ENCODE data around the gene CD63.

Gene CD63

DNA sequence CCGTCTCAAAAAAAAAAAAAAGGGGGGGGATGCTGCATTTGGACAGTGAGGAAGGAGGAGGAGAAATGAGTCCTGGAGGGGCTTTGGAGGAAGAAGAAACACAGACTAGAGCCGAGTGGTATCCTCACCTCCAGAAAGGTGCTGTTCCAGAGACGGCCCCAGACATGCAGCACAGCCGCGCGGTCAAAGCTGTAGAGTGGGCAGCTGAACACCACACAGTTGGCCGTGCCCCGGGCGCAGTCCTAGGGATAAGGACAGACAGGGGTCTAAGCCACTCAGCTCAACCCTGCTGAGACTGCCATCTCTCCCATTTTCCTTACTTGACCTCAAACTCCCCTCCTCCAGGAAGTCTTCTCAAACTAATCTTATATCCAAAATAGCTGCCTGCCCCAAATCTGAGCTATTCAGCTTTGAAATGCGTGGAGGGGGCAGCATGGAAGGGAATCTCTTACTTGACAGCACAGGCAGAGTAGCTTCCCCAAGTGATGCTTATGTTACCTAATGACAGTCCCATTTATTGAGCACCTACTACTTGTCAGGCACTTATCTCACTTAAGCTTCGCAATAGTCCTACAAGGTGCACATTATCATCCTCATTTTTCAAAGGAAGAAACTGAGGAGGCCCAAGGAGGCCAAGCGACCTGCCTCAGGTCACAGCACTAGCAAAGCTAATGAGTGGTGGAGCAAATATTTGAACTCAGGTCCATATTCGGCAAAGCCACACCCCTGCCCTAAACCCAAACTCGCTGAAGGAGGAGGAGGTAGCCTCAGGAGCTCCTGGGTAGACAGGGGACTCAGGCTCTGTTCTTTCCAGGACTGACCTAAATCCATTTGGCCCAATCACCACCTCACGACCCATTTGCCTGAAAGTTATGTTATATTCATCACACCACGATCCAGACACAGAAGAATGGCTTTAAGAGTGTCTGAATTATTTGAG is 39.8 kb downstream of the CD63 start:
- Histone ChIP-seq H3K36me3 (ENCODE audit: control insufficient read depth, low read depth, low read length) (peaks cover 7% of the 10 kb centered on the region), H3K4me3 (ENCODE audit: low read length) (no peak overlapping the region), H3K4me1 (ENCODE audit: control insufficient read depth, low read depth, low read length) (no peaks in the 10 kb centered on the region), H3K27ac (ENCODE audit: low read length) (no peak overlapping the region), H3K9ac (ENCODE audit: low read length) (no peak overlapping the region), H3K27me3 (ENCODE audit: control insufficient read depth, insufficient read depth, low read length) (no peaks in the 10 kb centered on the region), H3K9me3 (ENCODE audit: control insufficient read depth, low read depth, low read length) (no peaks in the 10 kb centered on the region)

DNA sequence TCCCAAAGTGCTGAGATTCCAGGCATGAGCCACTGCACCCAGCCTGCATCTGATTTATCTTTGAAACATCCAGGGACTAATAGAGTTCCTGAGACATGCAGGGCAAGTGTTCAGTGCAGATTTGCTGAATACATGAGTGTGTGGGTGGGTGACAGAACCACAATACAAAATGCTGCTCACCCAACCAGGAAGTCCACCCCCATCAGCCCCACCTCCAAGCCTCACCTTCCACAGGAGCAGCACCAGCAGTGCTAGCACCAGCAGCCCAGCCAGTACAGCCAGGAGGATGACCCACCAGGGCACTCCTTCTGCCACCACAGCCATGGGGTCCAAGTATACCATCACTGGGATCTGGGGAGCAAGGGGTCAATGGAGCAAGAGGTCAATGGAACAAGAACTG is 41.1 kb downstream of the CD63 start:
- H3K4me1 ChIP-seq (ENCODE audit: control insufficient read depth, low read depth, low read length) = no peaks in the 10 kb centered on the region
- no peak overlapping the region for H3K27ac ChIP-seq (ENCODE audit: low read length)
- H3K27me3 ChIP-seq (ENCODE audit: control insufficient read depth, insufficient read depth, low read length) = no peaks in the 10 kb centered on the region
- H3K9me3 ChIP-seq (ENCODE audit: control insufficient read depth, low read depth, low read length) = no peaks in the 10 kb centered on the region
- H3K9ac ChIP-seq (ENCODE audit: low read length) = no peak overlapping the region
- H3K4me3 ChIP-seq (ENCODE audit: low read length) = no peak overlapping the region
- H3K36me3 ChIP-seq (ENCODE audit: control insufficient read depth, low read depth, low read length) = peaks cover 7% of the 10 kb centered on the region

DNA sequence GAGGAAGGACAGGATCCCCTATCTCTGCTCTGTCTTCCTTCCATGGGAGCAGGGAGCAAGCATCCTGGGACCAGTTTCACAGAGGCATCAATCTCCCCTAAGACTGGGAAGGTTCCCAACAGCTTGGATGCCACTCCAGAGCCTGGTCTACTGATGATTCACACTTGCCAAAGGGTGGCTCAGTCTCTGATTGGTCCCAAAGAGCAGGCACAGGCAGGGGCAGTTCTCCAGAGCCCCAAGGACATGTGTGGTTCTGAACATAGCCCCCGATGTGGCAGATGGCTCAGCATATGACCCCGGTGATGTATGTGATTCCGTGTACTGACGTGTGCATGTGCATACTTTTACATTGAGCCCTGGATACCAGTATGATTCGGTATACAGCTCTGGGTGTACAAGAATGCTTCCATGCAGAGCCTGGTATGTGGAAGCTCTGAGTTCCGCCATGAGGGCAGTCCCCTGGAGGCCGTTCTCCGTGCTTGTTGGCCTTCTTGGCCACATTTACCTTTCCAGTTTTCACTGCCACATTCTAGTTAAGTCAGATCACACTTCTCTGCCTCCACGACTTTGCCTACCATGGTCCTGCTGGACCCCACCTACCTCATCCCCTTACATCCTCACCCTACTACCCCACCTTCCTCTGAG is 42.3 kb downstream of the CD63 start:
- Histone ChIP-seq H3K4me1 (ENCODE audit: control insufficient read depth, low read depth, low read length) (peaks cover 6% of the 10 kb centered on the region), H3K9me3 (ENCODE audit: control insufficient read depth, low read depth, low read length) (no peaks in the 10 kb centered on the region), H3K36me3 (ENCODE audit: control insufficient read depth, low read depth, low read length) (peaks cover 7% of the 10 kb centered on the region), H3K4me3 (ENCODE audit: low read length) (no peak overlapping the region), H3K9ac (ENCODE audit: low read length) (no peak overlapping the region), H3K27me3 (ENCODE audit: control insufficient read depth, insufficient read depth, low read length) (no peaks in the 10 kb centered on the region), H3K27ac (ENCODE audit: low read length) (no peak overlapping the region)

DNA sequence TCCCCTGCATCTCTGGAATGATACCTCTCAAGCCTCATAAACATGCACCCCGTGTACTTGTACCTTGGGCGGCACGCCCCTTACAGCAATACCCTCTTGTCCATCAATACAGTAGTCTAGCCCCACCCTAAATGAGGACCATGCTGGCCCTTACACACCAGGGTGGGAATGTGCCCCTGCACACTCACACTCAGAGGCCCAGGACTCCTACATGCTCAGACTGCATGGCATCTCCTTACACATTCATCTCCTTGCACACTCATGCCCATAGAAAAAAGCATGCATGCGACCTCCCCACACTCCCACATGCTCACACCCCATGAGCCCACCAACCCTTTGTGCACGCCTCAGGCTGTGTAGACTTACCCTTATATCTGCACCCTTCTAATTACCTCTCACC is 43.1 kb downstream of the CD63 start:
- no peaks in the 10 kb centered on the region for H3K9me3 ChIP-seq (ENCODE audit: control insufficient read depth, low read depth, low read length)
- no peak overlapping the region for H3K4me3 ChIP-seq (ENCODE audit: low read length)
- no peak overlapping the region for H3K9ac ChIP-seq (ENCODE audit: low read length)
- H3K27ac ChIP-seq (ENCODE audit: low read length) = no peak overlapping the region
- H3K27me3 ChIP-seq (ENCODE audit: control insufficient read depth, insufficient read depth, low read length) = no peaks in the 10 kb centered on the region
- peaks cover 11% of the 10 kb centered on the region for H3K4me1 ChIP-seq (ENCODE audit: control insufficient read depth, low read depth, low read length)
- peaks cover 7% of the 10 kb centered on the region for H3K36me3 ChIP-seq (ENCODE audit: control insufficient read depth, low read depth, low read length)

DNA sequence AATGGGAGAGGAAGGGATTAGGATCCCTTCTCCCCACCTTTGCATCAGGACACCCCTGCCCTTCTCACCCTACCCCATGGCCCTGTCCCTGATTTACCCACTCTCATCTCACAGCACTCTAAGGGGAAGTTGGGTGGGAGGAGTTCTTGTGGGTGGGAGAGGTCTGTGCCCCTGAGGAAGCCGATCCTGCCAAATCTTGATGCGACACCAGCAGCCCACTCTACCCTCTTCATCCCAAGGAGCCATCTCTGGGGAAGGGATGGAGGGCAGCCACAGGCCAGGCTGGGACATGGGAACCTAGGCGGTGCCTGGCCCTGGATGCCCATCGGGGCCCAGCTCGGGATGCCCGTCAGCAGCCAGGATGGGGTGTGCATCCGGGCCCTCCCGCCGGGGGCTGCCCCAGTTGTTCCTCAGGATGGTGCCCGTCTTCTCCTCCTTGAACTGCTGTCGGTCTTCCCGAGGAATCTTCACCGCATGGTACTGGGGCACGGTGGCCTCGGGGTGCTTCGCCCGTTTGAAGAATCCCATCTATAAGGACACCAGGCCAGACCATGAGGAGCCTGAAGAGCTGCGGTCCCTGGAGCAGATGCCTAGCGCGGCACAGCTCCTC is 43.9 kb downstream of the CD63 start:
- no peak overlapping the region for H3K27ac ChIP-seq (ENCODE audit: low read length)
- peaks cover 7% of the 10 kb centered on the region for H3K36me3 ChIP-seq (ENCODE audit: control insufficient read depth, low read depth, low read length)
- H3K9me3 ChIP-seq (ENCODE audit: control insufficient read depth, low read depth, low read length) = no peaks in the 10 kb centered on the region
- H3K4me3 ChIP-seq (ENCODE audit: low read length) = no peak overlapping the region
- no peaks in the 10 kb centered on the region for H3K27me3 ChIP-seq (ENCODE audit: control insufficient read depth, insufficient read depth, low read length)
- peaks cover 11% of the 10 kb centered on the region for H3K4me1 ChIP-seq (ENCODE audit: control insufficient read depth, low read depth, low read length)
- no peak overlapping the region for H3K9ac ChIP-seq (ENCODE audit: low read length)

DNA sequence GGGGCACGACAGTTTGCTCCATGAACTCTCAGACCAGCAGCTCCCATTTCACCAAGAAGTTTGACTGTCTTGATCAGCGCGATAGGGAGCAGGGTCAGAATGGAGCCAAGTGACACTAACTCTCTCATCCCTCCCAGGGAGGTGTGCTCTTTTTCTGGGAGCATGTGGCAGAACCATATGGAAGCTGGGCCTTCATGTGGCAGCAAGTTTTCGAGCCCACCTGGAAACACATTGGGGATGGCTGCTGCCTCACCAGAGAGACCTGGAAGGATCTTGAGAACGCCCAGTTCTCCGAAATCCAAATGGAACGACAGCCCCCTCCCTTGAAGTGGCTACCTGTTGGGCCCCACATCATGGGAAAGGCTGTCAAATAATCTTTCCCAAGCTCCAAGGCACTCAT is 45.1 kb downstream of the CD63 start:
- Histone ChIP-seq H3K4me1 (ENCODE audit: control insufficient read depth, low read depth, low read length) (peaks cover 11% of the 10 kb centered on the region), H3K9ac (ENCODE audit: low read length) (no peak overlapping the region), H3K9me3 (ENCODE audit: control insufficient read depth, low read depth, low read length) (no peaks in the 10 kb centered on the region), H3K27ac (ENCODE audit: low read length) (no peak overlapping the region), H3K4me3 (ENCODE audit: low read length) (no peak overlapping the region), H3K27me3 (ENCODE audit: control insufficient read depth, insufficient read depth, low read length) (no peaks in the 10 kb centered on the region), H3K36me3 (ENCODE audit: control insufficient read depth, low read depth, low read length) (peaks cover 7% of the 10 kb centered on the region)

DNA sequence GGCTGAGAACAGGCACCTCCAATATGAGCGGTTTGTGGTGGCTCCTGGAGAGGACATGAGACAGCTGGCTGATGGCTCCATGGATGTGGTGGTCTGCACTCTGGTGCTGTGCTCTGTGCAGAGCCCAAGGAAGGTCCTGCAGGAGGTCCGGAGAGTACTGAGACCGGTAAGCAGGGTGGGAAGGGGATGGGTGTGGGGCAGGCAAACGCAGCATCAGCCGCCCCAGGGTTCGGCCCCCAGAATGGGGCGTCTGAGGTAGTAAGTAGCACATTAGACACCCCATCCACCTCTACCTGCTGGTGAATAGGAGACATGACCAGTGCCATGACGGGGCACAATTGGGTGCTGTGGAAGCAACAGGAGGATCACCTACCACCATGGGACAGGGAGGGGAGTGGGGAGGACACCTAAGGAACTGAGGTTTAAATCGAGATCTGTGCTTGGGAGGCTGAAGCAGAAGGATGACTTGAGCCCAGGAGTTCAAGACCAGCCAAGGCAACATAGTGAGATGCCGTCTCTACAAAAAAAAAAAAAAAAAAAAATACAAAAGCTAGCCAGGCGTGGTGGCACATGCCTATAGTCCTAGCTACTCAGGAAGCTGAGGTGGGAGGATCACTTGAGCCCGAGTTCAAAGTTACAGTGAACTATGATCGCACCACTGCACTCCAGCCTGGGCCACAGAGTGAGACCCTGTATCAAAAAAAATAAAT is 46.6 kb downstream of the CD63 start:
- Histone ChIP-seq H3K9me3 (ENCODE audit: control insufficient read depth, low read depth, low read length) (no peaks in the 10 kb centered on the region), H3K36me3 (ENCODE audit: control insufficient read depth, low read depth, low read length) (peaks cover 3% of the 10 kb centered on the region), H3K27me3 (ENCODE audit: control insufficient read depth, insufficient read depth, low read length) (no peaks in the 10 kb centered on the region), H3K27ac (ENCODE audit: low read length) (no peak overlapping the region), H3K4me3 (ENCODE audit: low read length) (peak overlapping the region; percentile 33), H3K4me1 (ENCODE audit: control insufficient read depth, low read depth, low read length) (peaks cover 11% of the 10 kb centered on the region), H3K9ac (ENCODE audit: low read length) (no peak overlapping the region)

DNA sequence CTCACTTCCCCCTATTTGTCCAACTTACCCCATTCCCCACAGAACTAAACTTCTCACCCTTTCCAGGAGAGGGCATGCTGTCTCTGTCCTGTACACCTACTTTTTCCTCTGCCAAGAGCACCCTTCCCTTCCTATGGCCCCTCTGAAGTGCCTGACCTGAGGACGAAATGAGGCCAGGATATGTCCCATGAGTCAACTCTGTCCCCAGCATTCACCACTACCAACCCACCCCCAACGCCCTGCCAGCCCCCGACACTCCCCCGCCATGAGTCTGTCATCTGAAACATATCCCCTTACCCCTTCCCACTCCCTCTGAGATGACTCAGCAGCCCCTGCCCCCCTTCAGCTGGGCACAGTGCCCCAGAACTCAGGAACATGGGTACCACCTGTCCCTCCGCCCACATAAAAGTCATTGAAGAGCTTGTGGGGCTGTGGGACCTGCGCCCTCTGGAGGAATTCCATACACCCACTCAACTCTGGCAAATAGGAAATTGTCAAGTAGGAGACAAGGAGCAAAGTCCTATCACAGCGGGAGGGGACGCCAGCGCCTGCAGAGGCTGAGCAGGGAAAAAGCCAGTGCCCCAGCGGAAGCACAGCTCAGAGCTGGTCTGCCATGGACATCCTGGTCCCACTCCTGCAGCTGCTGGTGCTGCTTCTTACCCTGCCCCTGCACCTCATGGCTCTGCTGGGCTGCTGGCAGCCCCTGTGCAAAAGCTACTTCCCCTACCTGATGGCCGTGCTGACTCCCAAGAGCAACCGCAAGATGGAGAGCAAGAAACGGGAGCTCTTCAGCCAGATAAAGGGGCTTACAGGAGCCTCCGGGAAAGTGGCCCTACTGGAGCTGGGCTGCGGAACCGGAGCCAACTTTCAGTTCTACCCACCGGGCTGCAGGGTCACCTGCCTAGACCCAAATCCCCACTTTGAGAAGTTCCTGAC is 47.4 kb downstream of the CD63 start:
- no peak overlapping the region for H3K27ac ChIP-seq (ENCODE audit: low read length)
- peak overlapping the region; percentile 33 for H3K4me3 ChIP-seq (ENCODE audit: low read length)
- no peaks in the 10 kb centered on the region for H3K9me3 ChIP-seq (ENCODE audit: control insufficient read depth, low read depth, low read length)
- H3K36me3 ChIP-seq (ENCODE audit: control insufficient read depth, low read depth, low read length) = no peaks in the 10 kb centered on the region
- peaks cover 11% of the 10 kb centered on the region for H3K4me1 ChIP-seq (ENCODE audit: control insufficient read depth, low read depth, low read length)
- no peak overlapping the region for H3K9ac ChIP-seq (ENCODE audit: low read length)
- no peaks in the 10 kb centered on the region for H3K27me3 ChIP-seq (ENCODE audit: control insufficient read depth, insufficient read depth, low read length)

DNA sequence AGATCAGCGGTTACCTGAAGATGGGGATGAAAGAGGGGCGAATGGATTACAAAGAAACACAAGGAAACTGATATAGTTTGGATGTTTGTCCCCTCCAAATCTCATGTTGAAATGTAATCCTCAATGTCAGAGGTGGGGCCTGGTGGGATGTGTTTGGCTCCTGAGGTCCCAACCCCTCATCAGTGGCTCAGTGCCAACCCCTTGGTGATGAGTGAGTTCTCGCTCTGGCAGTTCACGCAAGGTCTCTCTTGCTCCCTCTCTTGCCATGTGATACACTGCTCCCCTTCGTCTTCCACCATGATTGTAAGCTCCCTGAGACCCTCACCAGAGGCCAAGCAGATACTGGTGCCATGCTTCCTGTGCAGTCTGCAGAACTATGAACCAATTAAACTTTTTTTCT is 49.1 kb downstream of the CD63 start:
- H3K36me3 ChIP-seq (ENCODE audit: control insufficient read depth, low read depth, low read length) = no peaks in the 10 kb centered on the region
- H3K4me1 ChIP-seq (ENCODE audit: control insufficient read depth, low read depth, low read length) = peaks cover 11% of the 10 kb centered on the region
- H3K9me3 ChIP-seq (ENCODE audit: control insufficient read depth, low read depth, low read length) = no peaks in the 10 kb centered on the region
- H3K27ac ChIP-seq (ENCODE audit: low read length) = no peak overlapping the region
- no peak overlapping the region for H3K9ac ChIP-seq (ENCODE audit: low read length)
- H3K27me3 ChIP-seq (ENCODE audit: control insufficient read depth, insufficient read depth, low read length) = no peaks in the 10 kb centered on the region
- no peak overlapping the region for H3K4me3 ChIP-seq (ENCODE audit: low read length)

DNA sequence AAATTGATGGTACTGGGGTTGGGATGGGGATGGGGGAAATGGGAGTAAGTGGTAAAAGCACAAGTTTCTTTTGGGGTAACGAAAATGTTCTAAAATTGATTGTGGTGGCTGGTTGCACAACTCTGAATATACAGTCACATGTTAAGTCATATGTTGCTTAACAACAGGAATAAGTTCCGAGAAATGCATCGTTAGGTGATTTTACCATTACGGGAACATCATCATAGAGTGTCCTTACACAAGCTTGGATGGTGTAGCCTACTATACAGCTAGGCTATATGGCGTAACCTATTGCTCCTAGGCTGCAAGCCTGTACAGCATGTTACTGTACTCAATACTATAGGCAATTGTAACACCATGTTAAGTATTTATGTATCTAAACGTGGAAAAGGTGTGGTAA is 52.1 kb downstream of the CD63 start:
- Histone ChIP-seq H3K27ac (ENCODE audit: low read length) (no peak overlapping the region), H3K9ac (ENCODE audit: low read length) (no peak overlapping the region), H3K27me3 (ENCODE audit: control insufficient read depth, insufficient read depth, low read length) (no peaks in the 10 kb centered on the region), H3K36me3 (ENCODE audit: control insufficient read depth, low read depth, low read length) (no peaks in the 10 kb centered on the region), H3K4me1 (ENCODE audit: control insufficient read depth, low read depth, low read length) (peaks cover 7% of the 10 kb centered on the region), H3K9me3 (ENCODE audit: control insufficient read depth, low read depth, low read length) (no peaks in the 10 kb centered on the region), H3K4me3 (ENCODE audit: low read length) (no peak overlapping the region)
